Endothelial cell (in vitro differentiated cells): ENCODE measurements around the gene NOX1. TPM values are rescaled to one million over a fixed set of nuclear protein-coding genes. Genes with fewer than 3 reads are reported as not detected.
"Not testable (repeated sequence)": the region's sequence is repeated elsewhere in the genome, so short reads cannot be mapped to it uniquely, and the experiment has no call there.

Source experiments
- DNase-seq: peaks from one replicate; pipeline ENCODE4 v3.0.0; 2021; ENCODE audit warnings: low spot score
- H3K27ac Mint-ChIP-seq: one replicate; pipeline ENCODE4 v1.8.0; 2021; ENCODE audit warnings: mixed read lengths, inconsistent platforms; ENCODE audit not compliant: unreplicated experiment
- H3K27me3 Mint-ChIP-seq: one replicate; pipeline ENCODE4 v1.8.0; 2021; ENCODE audit warnings: mild to moderate bottlenecking, moderate library complexity, mixed read lengths, inconsistent platforms; ENCODE audit not compliant: unreplicated experiment
- H3K36me3 Mint-ChIP-seq: one replicate; pipeline ENCODE4 v1.8.0; 2021; ENCODE audit warnings: mild to moderate bottlenecking, low read depth, mixed read lengths, inconsistent platforms; ENCODE audit not compliant: unreplicated experiment
- H3K4me1 Mint-ChIP-seq: one replicate; pipeline ENCODE4 v1.8.0; 2021; ENCODE audit warnings: mild to moderate bottlenecking, mixed read lengths, inconsistent platforms; ENCODE audit not compliant: unreplicated experiment
- H3K4me3 Mint-ChIP-seq: one replicate; pipeline ENCODE4 v1.8.0; 2021; ENCODE audit warnings: mild to moderate bottlenecking, mixed read lengths, inconsistent platforms; ENCODE audit not compliant: unreplicated experiment
- H3K9me3 Mint-ChIP-seq: one replicate; pipeline ENCODE4 v1.8.0; 2021; ENCODE audit warnings: mixed read lengths, inconsistent platforms; ENCODE audit not compliant: unreplicated experiment
- CTCF ChIP-seq: fragments of 200-600 bp; sonication (generic); IDR thresholded peaks from one replicate; pipeline ENCODE4 v1.5.0; 2021; ENCODE audit warnings: antibody characterized with exemption; ENCODE audit not compliant: unreplicated experiment
- total RNA-seq: library from RNA; stranded (reverse); fragmentation: NEBNext Ultra II Directional; extraction: Animal tissue kit (Norgen Biotek cat#: 25700); gene quantifications from one replicate; pipeline ENCODE4 v1.2.1, GENCODE V29; 2021; ENCODE audit not compliant: unreplicated experiment

NOX1 gene
- total RNA-seq, 1 donor from 2014 or later, result not detected

- Mint-ChIP-seq H3K27ac (no peak overlapping the region), H3K4me3 (no peak overlapping the region), H3K4me1 (peaks cover 12% of the 10 kb centered on the region), H3K9me3 (no peaks in the 10 kb centered on the region), H3K27me3 (no peaks in the 10 kb centered on the region), H3K36me3 (no peaks in the 10 kb centered on the region)
- DNase-seq, result no peak
- no peak for TF ChIP-seq CTCF
Observed at GRCh38 chrX:100804780-100805179, 69.4 kb downstream of the NOX1 start.

- H3K36me3 Mint-ChIP-seq, result no peaks in the 10 kb centered on the region
- no peak for TF ChIP-seq CTCF
- H3K4me1 Mint-ChIP-seq, result peaks cover 12% of the 10 kb centered on the region
- H3K27ac Mint-ChIP-seq, result no peak overlapping the region
- no peak for DNase-seq
- no peak overlapping the region for H3K4me3 Mint-ChIP-seq
- no peaks in the 10 kb centered on the region for H3K27me3 Mint-ChIP-seq
- H3K9me3 Mint-ChIP-seq, result no peaks in the 10 kb centered on the region
Observed at GRCh38 chrX:100802843-100803242, 71.3 kb downstream of the NOX1 start.

GRCh38 chrX:100798484-100799214 lies 75.5 kb downstream of the NOX1 start:
- DNase-seq, result no peak
- Mint-ChIP-seq H3K36me3 (no peaks in the 10 kb centered on the region), H3K4me3 (no peak overlapping the region), H3K27me3 (no peaks in the 10 kb centered on the region), H3K27ac (no peak overlapping the region), H3K9me3 (no peaks in the 10 kb centered on the region), H3K4me1 (peaks cover 20% of the 10 kb centered on the region)
- no peak for TF ChIP-seq CTCF

GRCh38 chrX:100797359-100797758 lies 76.8 kb downstream of the NOX1 start:
- H3K4me1 Mint-ChIP-seq, result peaks cover 23% of the 10 kb centered on the region
- no peaks in the 10 kb centered on the region for H3K36me3 Mint-ChIP-seq
- no peak for DNase-seq
- no peaks in the 10 kb centered on the region for H3K9me3 Mint-ChIP-seq
- no peaks in the 10 kb centered on the region for H3K27me3 Mint-ChIP-seq
- no peak overlapping the region for H3K27ac Mint-ChIP-seq
- no peak overlapping the region for H3K4me3 Mint-ChIP-seq
- TF ChIP-seq CTCF, result no peak

GRCh38 chrX:100796371-100796770 lies 77.8 kb downstream of the NOX1 start:
- not testable (repeated sequence) for H3K27me3 Mint-ChIP-seq, H3K36me3 Mint-ChIP-seq, H3K4me3 Mint-ChIP-seq, H3K9me3 Mint-ChIP-seq, H3K27ac Mint-ChIP-seq, DNase-seq
- peaks cover 17% of the 10 kb centered on the region for H3K4me1 Mint-ChIP-seq

Other genes with a start within 250 kb of the NOX1 start
- gene TSPAN6, start 237.6 kb downstream of the NOX1 start, total RNA-seq, result 52.2 TPM
- 1.1 TPM for gene SRPX2, start 230.2 kb downstream of the NOX1 start, total RNA-seq
- 3.9 TPM for gene SYTL4, start 142.2 kb downstream of the NOX1 start, total RNA-seq
- 19.3 TPM for gene CSTF2, start 54.0 kb downstream of the NOX1 start, total RNA-seq
- 0.18 TPM for gene XKRX, start 54.6 kb upstream of the NOX1 start, total RNA-seq
- gene ARL13A, start 95.3 kb upstream of the NOX1 start, total RNA-seq, result not detected
- 12.2 TPM for gene TRMT2B, start 177.8 kb upstream of the NOX1 start, total RNA-seq
- gene TMEM35A, start 204.5 kb upstream of the NOX1 start, total RNA-seq, result 2.6 TPM
- gene CENPI, start 223.8 kb upstream of the NOX1 start, total RNA-seq, result 10.3 TPM